T follicular helper cell (primary cell): ENCODE data around the gene DSG4.

Experiments used
- DNase-seq: peaks from one replicate; pipeline ENCODE4 v3.0.0-alpha.2; 2020; ENCODE audit warnings: low read depth

Gene DSG4

DNA sequence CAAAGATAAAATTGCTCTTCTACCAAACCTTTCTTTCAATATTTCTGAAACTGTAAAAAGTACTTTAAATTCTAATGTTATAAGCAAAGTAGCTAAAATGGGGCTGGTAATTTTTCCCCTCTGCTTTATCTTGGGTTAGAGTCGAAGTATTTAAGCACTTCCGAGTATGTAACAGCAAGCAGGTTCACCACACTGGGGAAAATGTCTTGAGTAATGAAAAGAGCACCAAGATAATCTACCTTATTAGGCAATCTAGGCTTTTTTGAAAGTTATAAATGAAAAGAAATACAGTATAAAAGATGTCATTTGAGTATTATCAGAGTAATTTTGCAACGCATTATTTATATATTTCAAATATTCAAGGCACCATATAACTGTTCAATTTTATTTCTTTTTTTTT is 70.3 kb downstream of the DSG4 start:
- no peak for DNase-seq

- no peak for DNase-seq
These were observed 71.1 kb downstream of the DSG4 start, which contains the start of gene DSG3 for GRCh38 chr18:31447530-31448191. Gene DSG3 (plus strand): TSS chr18:31447741. CDS start chr18:31447878, 137 bp downstream.

- no peak for DNase-seq
These were observed 73.8 kb downstream of the DSG4 start for GRCh38 chr18:31450409-31450808.

DNA sequence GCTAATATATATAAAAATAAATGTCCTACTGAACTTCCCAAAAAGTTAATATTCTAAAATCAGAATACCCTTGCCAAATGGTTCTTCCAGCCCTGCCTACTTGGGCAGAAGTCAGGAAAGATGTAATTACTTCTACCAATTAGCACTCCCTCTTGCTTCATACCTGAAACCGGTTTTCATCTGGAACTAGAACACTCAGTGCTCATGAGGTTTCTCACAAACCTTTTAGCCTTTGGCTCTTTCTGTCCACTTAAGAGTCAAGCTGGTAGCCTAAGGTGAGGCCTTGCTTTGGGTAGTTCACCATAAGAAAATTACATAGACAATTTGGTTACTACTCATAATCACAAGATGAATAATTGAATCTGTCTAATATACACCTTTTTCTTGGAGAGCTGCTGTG is 75.0 kb downstream of the DSG4 start:
- DNase-seq = no peak

- no peak for DNase-seq
These were observed 77.6 kb downstream of the DSG4 start for GRCh38 chr18:31454066-31454708.
